GM21737 (cell line): ENCODE results near the gene OR2F1.

ENCODE experiments used
- ATAC-seq: cut with Tn5 transposase; IDR thresholded peaks from one replicate; pipeline ENCODE4 v1.9.1; 2021; ENCODE audit warnings: mild to moderate bottlenecking, moderate library complexity; ENCODE audit not compliant: unreplicated experiment

The OR2F1 gene

DNA sequence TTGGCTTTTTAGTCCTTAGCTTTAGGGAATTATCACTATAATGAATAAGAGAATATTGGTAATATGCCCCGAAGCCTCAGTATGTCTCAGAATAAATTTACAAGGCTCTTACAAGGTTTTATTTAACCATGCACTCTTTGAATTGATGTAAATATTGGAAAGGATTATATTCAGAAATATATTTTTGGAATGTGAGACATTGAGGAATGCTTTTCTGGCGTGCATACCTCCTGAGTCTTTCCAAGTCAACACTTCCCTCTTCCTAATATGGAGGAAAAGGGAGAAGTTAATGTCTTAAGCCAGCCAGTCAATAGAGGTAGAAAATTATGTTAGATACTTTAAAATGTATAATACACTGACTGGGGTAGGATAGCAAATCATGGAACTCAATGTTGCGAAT lies 1.2 kb upstream of the OR2F1 start:
- ATAC-seq = no peak

- no peak for ATAC-seq
Measured at GRCh38 chr7:143954135-143954534, 509 bp upstream of the OR2F1 start.

DNA sequence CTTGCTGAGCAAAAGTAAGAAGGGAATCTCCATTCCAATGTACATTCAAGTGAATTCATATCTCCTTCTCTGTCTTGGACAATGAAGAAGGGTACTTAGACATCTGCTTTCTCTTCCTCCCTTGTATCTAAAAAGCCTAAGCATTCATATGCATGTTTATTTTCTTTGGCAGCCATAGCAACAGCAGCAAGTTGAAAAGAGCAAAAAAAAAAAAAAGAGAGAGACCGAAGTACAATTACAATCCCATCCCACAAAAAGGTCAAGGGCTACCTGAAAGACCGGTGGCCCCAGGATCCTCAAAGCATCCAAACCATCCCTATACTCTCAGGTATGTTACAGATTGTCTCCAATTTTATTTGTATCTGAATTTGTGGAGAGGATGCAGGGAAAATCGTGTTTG lies 4.1 kb downstream of the OR2F1 start:
- no peak for ATAC-seq

- no peak for ATAC-seq
Measured at GRCh38 chr7:143960813-143961610, 6.4 kb downstream of the OR2F1 start.

- ATAC-seq = no peak
Measured at GRCh38 chr7:143965280-143965679, 10.6 kb downstream of the OR2F1 start.

- ATAC-seq = no peak
Measured at GRCh38 chr7:143967398-143967797, 12.8 kb downstream of the OR2F1 start.

- ATAC-seq = no peak
Measured at GRCh38 chr7:143973870-143974416, 19.3 kb downstream of the OR2F1 start.

DNA sequence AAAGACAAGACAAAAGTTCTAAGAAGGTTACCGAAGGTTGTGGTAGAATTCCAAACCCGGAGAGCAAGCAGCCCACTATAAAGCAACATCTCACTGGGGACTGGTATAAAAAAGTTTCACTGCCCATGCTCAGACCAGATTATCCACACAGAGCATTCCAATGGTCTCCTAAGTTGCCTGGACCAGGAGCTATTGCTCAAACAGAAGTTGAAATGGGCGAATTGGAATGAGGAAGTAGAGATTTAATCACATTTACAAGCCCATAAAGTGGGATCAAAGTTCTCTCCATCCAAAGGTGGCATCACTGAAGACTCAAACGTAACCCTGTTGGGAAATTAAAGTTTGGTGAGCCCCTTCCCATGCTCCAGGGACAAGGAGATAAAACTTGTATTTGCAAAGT lies 19.8 kb downstream of the OR2F1 start:
- no peak for ATAC-seq

DNA sequence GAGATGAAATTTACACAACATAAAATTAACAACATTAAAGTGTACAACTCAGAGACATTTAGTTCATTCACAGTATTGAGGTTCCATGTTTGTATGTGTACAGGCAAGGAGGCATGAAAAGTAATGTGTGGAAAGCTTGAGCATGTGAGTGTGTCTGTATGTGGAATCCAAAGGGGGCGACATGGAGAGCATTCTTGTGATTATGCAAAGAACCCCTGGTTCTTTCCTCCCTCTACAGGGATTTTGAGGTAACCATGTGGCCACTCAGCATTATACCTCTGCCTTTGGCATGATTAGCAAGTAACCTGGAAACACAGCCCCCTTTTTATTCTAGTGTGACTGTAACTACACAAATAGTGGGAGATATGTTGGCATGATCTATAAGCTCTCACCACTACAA lies 21.0 kb downstream of the OR2F1 start:
- ATAC-seq = no peak

DNA sequence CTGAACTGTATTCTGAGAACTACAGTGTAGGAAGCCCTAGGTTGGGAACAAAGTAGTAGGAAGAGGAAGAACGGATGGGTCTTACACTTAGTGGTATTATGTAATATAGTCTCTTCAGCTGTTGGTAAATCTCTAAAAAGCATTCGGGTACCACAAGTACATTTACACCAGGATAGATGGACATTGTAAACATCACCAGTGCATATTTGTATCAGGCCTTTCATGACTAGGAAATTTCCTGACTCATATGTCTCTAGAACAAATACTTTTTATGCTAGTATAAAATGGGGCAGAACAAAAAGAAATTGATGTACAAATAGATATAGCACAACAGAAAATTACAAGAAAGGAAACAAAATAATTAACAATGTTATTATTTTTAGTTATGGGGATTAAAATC lies 23.9 kb downstream of the OR2F1 start:
- no peak for ATAC-seq

- ATAC-seq = no peak
Measured at GRCh38 chr7:143979359-143979758, 24.7 kb downstream of the OR2F1 start.

DNA sequence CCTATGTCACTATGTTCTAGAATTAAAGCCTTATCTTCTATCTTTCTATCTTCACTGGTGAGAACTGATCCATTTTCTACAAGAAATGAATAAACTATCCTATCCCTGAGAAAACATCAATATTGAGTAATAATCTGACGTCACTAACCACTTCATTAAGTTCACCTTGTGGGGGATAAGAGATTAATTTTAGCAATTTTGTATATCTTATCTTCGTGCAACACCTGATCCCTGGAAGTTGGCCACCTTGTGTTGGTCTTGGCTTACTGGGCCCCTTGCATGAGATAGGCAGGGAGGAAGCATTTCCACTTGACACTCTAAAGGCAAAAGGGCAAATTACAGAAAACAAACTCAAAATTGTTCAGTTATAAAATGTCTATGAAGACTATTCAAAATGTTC lies 25.4 kb downstream of the OR2F1 start:
- no peak for ATAC-seq

DNA sequence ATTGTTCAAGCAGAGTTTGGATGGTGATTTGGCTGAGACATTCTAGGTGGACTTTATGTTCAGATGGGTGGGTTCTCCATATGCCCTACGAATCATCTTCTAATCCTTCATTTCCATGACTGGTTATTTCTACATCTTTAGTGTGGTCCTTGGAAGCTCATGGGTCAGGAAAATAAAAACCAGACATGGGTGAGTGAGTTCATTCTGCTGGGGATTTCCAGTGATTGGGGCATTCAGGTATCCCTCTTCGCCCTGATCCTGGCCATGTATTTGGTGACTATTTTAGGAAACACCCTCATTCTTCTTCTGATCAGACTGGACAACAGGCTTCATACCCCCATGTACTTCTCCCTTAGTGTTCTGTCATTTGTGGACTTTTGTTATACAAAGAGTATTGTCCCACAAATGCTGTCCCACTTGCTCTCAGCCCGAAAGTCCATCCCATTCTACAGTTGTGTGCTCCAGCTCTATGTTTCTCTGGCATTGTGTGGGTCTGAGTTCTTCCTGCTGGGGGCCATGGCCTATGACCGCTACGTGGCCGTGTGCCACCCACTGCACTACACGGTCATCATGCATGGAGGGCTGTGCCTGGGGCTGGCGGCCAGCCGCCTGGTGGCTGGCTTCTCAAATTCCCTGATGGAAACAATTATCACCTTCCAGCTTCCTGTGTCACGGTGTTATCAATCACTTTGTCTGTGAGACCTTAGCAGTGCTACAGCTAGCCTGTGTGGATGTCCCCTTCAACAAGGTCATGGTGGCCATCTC lies 26.3 kb downstream of the OR2F1 start:
- no peak for ATAC-seq

DNA sequence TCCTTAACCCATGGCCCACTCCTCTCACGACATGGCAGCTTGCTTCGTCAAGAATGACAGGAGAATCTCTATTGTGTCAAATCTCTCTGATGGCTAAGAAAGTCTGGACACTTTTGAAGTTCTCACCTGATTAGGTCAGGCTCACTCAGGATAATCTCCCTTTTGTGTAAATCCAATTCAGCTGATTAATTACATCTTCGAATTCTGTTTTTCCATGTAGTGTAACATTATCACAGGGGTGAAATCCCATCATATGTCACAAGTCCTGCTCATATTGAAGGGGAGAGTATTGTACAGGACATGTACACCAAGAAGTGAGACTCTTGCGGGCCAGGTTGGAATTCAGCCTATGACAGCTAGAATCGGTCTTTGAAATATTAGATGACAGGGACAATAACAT lies 29.3 kb downstream of the OR2F1 start:
- ATAC-seq = no peak

- no peak for ATAC-seq
Measured at GRCh38 chr7:143987513-143987912, 32.9 kb downstream of the OR2F1 start.

DNA sequence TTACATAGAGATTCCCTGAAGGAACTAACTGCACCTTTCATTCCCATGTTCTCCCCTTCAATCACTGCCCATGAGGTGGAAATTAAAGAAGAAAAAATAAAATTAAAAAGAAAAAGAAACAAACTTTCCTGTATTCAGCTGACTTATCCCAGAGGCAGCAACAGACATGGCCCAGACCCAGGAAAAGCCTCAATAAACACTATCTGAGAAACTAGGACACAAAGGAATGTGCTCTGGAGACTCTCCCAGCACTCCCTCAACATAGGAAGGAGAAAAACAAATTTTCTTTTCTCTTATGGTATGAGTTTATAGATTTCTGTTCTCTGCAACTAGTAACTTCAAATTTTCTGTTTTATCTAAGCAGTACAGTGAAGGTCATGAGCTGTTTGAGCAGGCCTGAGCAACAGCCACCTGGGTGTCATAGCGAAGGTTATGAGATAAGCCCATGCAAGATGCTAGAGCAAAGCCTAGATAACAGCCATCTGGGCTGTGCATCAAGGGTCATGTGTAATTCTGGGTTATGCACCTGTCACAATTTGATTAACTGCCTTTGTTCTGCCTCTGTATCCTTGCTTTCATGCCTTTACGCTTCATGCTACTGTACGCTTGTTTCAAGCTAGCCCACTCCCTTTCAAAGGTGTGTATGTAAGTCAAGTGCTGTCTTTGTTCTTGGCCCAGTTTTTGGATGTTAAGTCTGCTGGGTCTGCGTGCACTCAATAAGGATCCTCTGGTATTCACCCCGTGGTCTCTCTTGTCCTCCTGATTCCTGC lies 34.5 kb downstream of the OR2F1 start:
- ATAC-seq = no peak

DNA sequence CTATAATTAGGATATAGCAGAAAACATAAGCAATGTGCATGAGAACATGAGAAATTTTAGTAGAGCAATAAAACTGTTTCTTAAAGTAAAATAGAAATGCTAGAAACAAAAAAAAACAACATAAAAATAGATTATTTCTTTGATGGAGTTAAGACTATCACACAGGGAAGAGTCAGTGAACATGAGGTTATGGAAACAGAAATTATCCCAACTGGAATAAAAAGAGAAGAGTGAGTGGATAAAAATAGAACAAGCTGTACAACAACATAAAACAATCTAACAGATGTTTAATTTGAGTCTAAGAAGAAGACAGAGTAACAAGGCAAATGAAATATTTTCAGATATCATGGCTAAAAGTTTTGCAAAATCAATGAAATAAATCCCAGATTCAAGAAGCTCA lies 38.0 kb downstream of the OR2F1 start:
- ATAC-seq = no peak

GRCh38 chr7:143993924-143994323 lies 39.3 kb downstream of the OR2F1 start:
- ATAC-seq = no peak

GRCh38 chr7:144000020-144000419 lies 45.4 kb downstream of the OR2F1 start, which contains the start of gene OR6B1:
Gene OR6B1 (plus strand): TSS chr7:144000320. CDS start chr7:144003997, 3,677 bp downstream.
- no peak for ATAC-seq

- no peak for ATAC-seq
Measured at GRCh38 chr7:144001543-144001942, 46.9 kb downstream of the OR2F1 start.

GRCh38 chr7:144004703-144005102 lies 50.1 kb downstream of the OR2F1 start:
- no peak for ATAC-seq
